OCI-LY1 (cell line): ENCODE data around the gene CNIH2.

Experiments used
- H2AFZ ChIP-seq: fragments of 200-600 bp; sonication (generic), shearing (Covaris generic); 2 replicates; pipeline ENCODE4 v1.6.0; 2014; ENCODE audit warnings: antibody characterized with exemption, mild to moderate bottlenecking, low read length
- H3F3A ChIP-seq: fragments of 200-600 bp; sonication (generic), shearing (Covaris generic); 2 replicates; pipeline ENCODE4 v1.6.0; 2014; ENCODE audit warnings: mild to moderate bottlenecking, antibody characterized with exemption, low read length, moderate library complexity; ENCODE audit not compliant: insufficient read depth
- H3K27ac ChIP-seq: fragments of 200-600 bp; sonication (generic); 2 replicates; pipeline ENCODE4 v1.5.1; 2014; ENCODE audit warnings: low read length, mixed run types, mild to moderate bottlenecking, low read depth; ENCODE audit not compliant: poor library complexity, severe bottlenecking
- H3K27me3 ChIP-seq: fragments of 200-600 bp; sonication (generic); 2 replicates; pipeline ENCODE4 v1.6.0; 2014; ENCODE audit warnings: antibody characterized with exemption, mild to moderate bottlenecking, low read length, moderate library complexity; ENCODE audit not compliant: insufficient read depth
- H3K36me3 ChIP-seq: fragments of 200-600 bp; sonication (generic); 2 replicates; pipeline ENCODE4 v1.6.1; 2014; ENCODE audit warnings: mild to moderate bottlenecking, antibody characterized with exemption, low read length, moderate library complexity, mixed read lengths; ENCODE audit not compliant: insufficient read depth
- H3K4me1 ChIP-seq: fragments of 200-600 bp; sonication (generic); 2 replicates; pipeline ENCODE4 v1.5.1; 2014; ENCODE audit warnings: mild to moderate bottlenecking, low read length, moderate library complexity; ENCODE audit not compliant: insufficient read depth, severe bottlenecking
- H3K4me2 ChIP-seq: fragments of 200-600 bp; sonication (generic), shearing (Covaris generic); 2 replicates; pipeline ENCODE4 v1.6.1; 2014; ENCODE audit warnings: low read length
- H3K4me3 ChIP-seq: fragments of 200-600 bp; sonication (generic); 2 replicates; pipeline ENCODE4 v1.5.1; 2014; ENCODE audit warnings: low read length, low read depth, mild to moderate bottlenecking, mixed read lengths; ENCODE audit not compliant: poor library complexity, severe bottlenecking
- H3K79me2 ChIP-seq: fragments of 200-600 bp; shearing (Covaris generic); 2 replicates; pipeline ENCODE4 v1.6.1; 2016; ENCODE audit warnings: mixed run types, low read length, mixed read lengths; ENCODE audit not compliant: insufficient read depth
- H3K9ac ChIP-seq: fragments of 200-600 bp; sonication (generic), shearing (Covaris generic); 2 replicates; pipeline ENCODE4 v1.6.1; 2014; ENCODE audit warnings: mild to moderate bottlenecking, low read length, mixed read lengths
- H3K9me2 ChIP-seq: fragments of 200-600 bp; sonication (generic), shearing (Covaris generic); 2 replicates; pipeline ENCODE4 v1.6.1; 2014; ENCODE audit warnings: low read depth, mild to moderate bottlenecking, low read length, mixed read lengths
- H3K9me3 ChIP-seq: fragments of 200-600 bp; shearing (Covaris generic); 2 replicates; pipeline ENCODE4 v1.6.1; 2014; ENCODE audit warnings: low read length, mixed read lengths
- H4K20me1 ChIP-seq: fragments of 200-600 bp; sonication (generic), shearing (Covaris generic); 2 replicates; pipeline ENCODE4 v1.6.0; 2016; ENCODE audit warnings: mild to moderate bottlenecking, low read length; ENCODE audit not compliant: insufficient read depth
- EZH2 ChIP-seq: fragments of 200-600 bp; sonication (generic), shearing (Covaris generic); IDR thresholded peaks from 2 replicates; pipeline ENCODE4 v1.8.0; 2017; ENCODE audit warnings: borderline replicate concordance, mixed run types, mild to moderate bottlenecking, antibody characterized with exemption, low read length, moderate library complexity, mixed read lengths
- TF ChIP-seq, protein P1 (sequence below): fragments of 200-600 bp; sonication (generic), shearing (Covaris generic); IDR thresholded peaks from 2 replicates; pipeline ENCODE4 v1.5.1; 2017; ENCODE audit warnings: mild to moderate bottlenecking, antibody characterized with exemption, low read length, moderate library complexity, mixed read lengths

Gene CNIH2

DNA sequence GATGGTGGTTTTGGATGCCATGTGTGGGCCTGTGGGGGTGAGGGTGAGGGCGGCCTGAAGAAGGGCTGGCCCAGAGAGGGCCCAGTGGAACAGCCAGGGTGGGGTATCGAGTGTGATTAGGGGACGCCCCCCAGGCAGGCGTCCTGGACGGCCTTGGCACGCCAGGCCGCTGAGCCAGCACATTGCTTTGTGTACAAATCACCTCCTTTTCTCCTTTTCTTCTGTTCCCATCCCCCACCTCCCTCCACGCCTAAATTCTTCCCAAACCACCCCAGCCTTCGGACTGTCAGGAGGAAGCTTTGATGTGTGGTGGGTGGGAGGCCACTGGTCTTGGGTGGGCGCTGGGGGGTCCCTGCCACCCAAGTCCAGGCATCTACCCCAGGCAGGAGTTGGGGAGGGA lies 46.7 kb downstream of the CNIH2 start:
- Histone ChIP-seq H3K36me3 (no peaks in the 10 kb centered on the region), H3K27me3 (no peaks in the 10 kb centered on the region), H3K9me3 (no peaks in the 10 kb centered on the region), H3K4me3 (no peak overlapping the region), H3K9ac (no peak overlapping the region), H3K4me2 (no peak overlapping the region), H3K9me2 (no peaks in the 10 kb centered on the region), H3K4me1 (peaks cover 30% of the 10 kb centered on the region), H2AFZ (no peak overlapping the region), H3F3A (no peaks in the 10 kb centered on the region), H4K20me1 (no peaks in the 10 kb centered on the region), H3K79me2 (no peaks in the 10 kb centered on the region), H3K27ac (no peak overlapping the region)
- TF ChIP-seq, protein P1, sequence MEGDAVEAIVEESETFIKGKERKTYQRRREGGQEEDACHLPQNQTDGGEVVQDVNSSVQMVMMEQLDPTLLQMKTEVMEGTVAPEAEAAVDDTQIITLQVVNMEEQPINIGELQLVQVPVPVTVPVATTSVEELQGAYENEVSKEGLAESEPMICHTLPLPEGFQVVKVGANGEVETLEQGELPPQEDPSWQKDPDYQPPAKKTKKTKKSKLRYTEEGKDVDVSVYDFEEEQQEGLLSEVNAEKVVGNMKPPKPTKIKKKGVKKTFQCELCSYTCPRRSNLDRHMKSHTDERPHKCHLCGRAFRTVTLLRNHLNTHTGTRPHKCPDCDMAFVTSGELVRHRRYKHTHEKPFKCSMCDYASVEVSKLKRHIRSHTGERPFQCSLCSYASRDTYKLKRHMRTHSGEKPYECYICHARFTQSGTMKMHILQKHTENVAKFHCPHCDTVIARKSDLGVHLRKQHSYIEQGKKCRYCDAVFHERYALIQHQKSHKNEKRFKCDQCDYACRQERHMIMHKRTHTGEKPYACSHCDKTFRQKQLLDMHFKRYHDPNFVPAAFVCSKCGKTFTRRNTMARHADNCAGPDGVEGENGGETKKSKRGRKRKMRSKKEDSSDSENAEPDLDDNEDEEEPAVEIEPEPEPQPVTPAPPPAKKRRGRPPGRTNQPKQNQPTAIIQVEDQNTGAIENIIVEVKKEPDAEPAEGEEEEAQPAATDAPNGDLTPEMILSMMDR: no peak
- no peak for TF ChIP-seq EZH2

DNA sequence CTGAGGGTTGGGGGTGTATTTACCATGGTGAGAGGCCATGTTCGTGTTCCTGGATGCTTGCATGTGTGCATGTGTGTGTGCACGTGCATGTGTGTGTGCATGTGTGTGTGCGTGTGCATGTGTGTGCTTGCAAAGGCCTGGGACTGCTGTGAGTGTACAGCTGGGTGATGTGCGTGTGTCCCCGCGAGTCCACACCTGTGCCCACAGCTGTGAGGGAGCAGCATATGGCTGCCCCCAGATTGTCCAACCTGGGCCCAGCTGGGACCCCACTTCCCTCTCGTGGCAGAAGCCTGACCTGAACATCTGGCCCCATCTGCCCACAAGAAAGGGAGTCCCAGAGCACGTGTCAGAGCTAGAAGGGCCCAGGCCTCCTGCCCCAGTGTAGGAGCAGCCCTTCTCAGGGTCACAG lies 47.3 kb downstream of the CNIH2 start:
- H3K9ac ChIP-seq: no peak overlapping the region
- H3K4me3 ChIP-seq: no peak overlapping the region

DNA sequence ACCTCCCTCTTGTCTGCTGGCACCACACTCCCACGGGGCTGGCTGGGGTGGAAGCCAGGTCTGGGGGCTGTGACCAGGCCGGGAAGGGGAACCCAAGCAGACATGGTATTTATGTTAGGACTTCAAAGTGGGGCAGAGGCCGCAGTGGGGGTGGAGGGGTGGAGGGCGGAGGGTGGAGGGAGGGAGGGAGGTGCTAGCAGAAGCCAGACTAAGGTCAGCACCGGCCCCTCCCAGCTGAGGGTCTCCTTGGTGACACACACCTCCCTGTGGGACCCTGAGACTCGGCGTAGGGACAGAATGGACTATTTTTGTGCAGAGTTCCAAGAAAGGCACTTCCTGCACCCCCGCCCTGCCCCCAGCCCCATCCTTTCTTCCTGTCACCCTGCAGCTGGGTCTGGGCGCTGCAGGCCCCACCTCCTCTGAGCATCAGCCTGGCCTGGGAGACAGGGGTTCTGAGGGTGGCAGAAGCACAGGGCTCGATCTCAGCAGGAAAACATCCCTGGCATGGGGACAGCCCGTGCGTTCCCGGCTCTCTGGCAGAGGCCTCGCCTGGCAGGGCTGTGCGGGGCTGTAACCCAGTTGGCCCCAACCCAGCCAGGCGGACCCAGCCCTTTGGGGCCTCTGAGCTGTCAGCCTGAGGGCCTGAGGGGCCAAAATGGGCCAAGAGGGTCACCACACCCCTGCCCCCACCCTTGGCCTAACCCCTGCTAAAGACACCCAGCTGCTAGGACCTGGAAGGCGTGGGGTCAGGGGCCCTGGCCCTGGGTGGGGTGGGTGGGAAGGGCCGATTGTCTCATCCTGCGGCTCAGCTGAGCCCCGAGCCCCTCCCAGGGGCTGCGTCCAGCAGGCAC lies 48.5 kb downstream of the CNIH2 start:
- H3K27me3 ChIP-seq: peaks cover 7% of the 10 kb centered on the region
- TF ChIP-seq, protein P1: no peak
- TF ChIP-seq EZH2: no peak
- H3K4me1 ChIP-seq: peaks cover 30% of the 10 kb centered on the region
- H3K27ac ChIP-seq: peak overlapping the region; percentile 7
- H4K20me1 ChIP-seq: no peaks in the 10 kb centered on the region
- H2AFZ ChIP-seq: no peak overlapping the region
- peak overlapping the region; percentile 18; the same call in 1 of the 2 replicates for H3K4me2 ChIP-seq
- H3K36me3 ChIP-seq: no peaks in the 10 kb centered on the region
- no peaks in the 10 kb centered on the region for H3F3A ChIP-seq
- no peaks in the 10 kb centered on the region for H3K79me2 ChIP-seq
- peak overlapping the region; percentile 5; the same call in 1 of the 2 replicates for H3K9ac ChIP-seq
- H3K9me3 ChIP-seq: no peaks in the 10 kb centered on the region
- no peak overlapping the region for H3K4me3 ChIP-seq
- no peaks in the 10 kb centered on the region for H3K9me2 ChIP-seq

More for the DNA sequence above, 47.3 kb downstream of the CNIH2 start:
- Histone ChIP-seq H2AFZ (no peak overlapping the region), H3K27ac (peak overlapping the region; percentile 7), H3F3A (no peaks in the 10 kb centered on the region), H4K20me1 (no peaks in the 10 kb centered on the region), H3K27me3 (no peaks in the 10 kb centered on the region), H3K79me2 (no peaks in the 10 kb centered on the region), H3K9me2 (no peaks in the 10 kb centered on the region), H3K36me3 (no peaks in the 10 kb centered on the region), H3K9me3 (no peaks in the 10 kb centered on the region), H3K4me1 (peaks cover 30% of the 10 kb centered on the region), H3K4me2 (no peak overlapping the region)
- no peak for TF ChIP-seq EZH2
- TF ChIP-seq, protein P1: no peak
